Measurements from ENCODE around the gene SEC61A1.
A peak's percentile ranks its signal among the peaks of the same experiment; 100 is the strongest.

Gene SEC61A1

DNA sequence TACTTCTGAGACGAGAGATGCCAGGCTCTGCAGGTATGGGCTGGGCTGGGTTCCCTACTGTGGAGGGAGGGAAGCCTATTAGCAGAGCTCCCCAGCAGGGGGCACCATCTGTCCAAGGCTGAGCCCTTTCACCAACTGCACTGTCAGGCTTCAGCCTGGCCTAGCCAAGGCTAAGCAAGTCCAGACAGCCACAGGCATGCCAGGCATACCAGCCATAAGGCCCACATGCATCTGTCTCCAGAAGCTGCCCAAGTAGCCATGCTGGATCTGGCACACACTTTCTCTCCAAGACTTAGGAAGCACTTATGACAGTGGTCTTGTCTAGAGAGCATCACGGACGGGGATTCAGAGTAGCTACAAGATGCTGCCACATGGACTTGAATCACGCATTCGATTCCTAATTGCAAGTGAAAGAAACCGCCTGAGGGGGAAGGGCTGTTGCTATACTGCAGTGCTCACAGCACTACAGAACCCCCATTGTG lies 43.0 kb downstream of the SEC61A1 start:
- DNase-seq (ENCODE audit: low spot score) = peak; percentile 88
- POLR2A ChIA-PET (ENCODE audit: low non-redundant PET) = no interaction called here
- peak overlapping the region; percentile 68 for H3K27ac ChIP-seq

DNA sequence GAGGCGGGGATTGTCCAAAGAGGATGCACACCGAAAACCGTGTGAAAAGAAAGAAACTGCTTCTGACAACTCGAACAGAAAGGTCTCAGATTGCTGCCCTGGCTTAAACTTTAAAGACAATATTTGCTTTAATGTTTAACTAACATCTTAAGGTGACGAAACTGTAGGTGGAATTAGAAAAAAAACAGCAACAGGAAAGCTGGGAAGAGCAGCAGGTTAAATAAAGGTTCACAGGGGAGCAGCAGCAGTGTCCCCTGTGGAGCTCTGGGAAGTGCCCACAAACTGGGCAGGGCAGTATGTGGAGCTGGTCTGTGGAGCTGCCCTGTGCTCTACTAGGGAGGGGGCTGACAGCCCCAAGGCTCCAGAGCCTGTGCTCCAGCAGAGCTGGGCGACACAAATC lies 46.0 kb downstream of the SEC61A1 start:
- TF ChIP-seq, protein P1, sequence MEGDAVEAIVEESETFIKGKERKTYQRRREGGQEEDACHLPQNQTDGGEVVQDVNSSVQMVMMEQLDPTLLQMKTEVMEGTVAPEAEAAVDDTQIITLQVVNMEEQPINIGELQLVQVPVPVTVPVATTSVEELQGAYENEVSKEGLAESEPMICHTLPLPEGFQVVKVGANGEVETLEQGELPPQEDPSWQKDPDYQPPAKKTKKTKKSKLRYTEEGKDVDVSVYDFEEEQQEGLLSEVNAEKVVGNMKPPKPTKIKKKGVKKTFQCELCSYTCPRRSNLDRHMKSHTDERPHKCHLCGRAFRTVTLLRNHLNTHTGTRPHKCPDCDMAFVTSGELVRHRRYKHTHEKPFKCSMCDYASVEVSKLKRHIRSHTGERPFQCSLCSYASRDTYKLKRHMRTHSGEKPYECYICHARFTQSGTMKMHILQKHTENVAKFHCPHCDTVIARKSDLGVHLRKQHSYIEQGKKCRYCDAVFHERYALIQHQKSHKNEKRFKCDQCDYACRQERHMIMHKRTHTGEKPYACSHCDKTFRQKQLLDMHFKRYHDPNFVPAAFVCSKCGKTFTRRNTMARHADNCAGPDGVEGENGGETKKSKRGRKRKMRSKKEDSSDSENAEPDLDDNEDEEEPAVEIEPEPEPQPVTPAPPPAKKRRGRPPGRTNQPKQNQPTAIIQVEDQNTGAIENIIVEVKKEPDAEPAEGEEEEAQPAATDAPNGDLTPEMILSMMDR (conservative IDR thresholded peaks at IDR 0.05; ENCODE audit: low read depth) = no peak
- H3K27ac ChIP-seq = peak overlapping the region; percentile 11; the same call in 1 of the 2 replicates
- ChIA-PET POLR2A (ENCODE audit: low non-redundant PET) (interaction anchor here (1.0 kb wide), 1 partner anchor 27 kb away, joined by 6 read pairs; no protein-coding TSS in a partner anchor), CTCF (interaction anchor here (0.7 kb wide), 1 partner anchor 519 kb away, joined by 4 read pairs; no protein-coding TSS in a partner anchor)
- DNase-seq (ENCODE audit: low spot score) = no peak

More for the DNA sequence above, 43.0 kb downstream of the SEC61A1 start:
- TF ChIP-seq, protein P1 (conservative IDR thresholded peaks at IDR 0.05; ENCODE audit: low read depth) = peak; percentile 83
- CTCF ChIA-PET = interaction anchor here (0.5 to 1.4 kb wide), 15 partner anchors 8 to 559 kb away, joined by 3 to 10 read pairs (median 4); partner anchors contain the start of gene EEFSEC

DNA sequence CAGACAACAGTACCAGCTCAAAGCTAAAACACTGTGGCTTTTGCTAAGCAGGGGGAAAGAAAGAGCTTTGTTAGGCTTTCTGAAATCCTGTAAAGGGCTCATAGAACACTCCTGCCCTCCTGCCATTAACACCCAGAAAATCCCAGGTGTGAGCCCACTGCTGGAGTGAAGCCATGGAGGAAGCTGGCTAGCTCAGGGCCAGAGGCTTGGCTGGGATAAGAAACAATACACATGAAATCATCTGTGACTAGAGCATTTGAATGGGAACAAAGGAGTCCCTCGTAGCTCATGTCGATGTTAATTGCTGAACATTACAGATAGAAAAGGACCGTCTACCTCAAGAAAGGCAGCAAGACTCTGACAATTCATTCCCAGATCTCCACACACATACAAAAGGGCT lies 47.9 kb downstream of the SEC61A1 start:
- no peak overlapping the region for H3K27ac ChIP-seq
- CTCF ChIA-PET = no interaction called here
- TF ChIP-seq, protein P1 (conservative IDR thresholded peaks at IDR 0.05; ENCODE audit: low read depth) = no peak
- POLR2A ChIA-PET (ENCODE audit: low non-redundant PET) = no interaction called here
- no peak for DNase-seq (ENCODE audit: low spot score)

DNA sequence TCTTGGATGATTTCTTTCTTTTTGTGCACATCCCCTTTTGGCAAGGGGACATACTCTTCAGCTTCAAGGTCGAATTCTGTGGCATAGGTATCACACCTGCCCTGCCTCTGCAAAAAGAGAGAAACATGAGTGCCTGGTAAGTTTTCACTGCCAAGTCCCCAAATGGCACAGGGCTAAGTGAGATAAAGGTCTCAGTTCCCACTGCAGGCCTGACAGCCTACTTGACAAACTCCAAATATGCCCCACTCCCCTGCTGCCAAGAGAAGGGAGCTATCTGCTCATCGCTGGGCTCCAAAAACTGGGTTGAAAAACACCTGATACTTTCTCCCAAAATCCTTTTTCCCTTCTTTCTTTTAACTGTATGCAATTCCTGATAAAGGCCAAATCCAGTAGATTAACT lies 48.4 kb downstream of the SEC61A1 start:
- ChIA-PET CTCF (no interaction called here), POLR2A (ENCODE audit: low non-redundant PET) (no interaction called here)
- no peak for DNase-seq (ENCODE audit: low spot score)
- TF ChIP-seq, protein P1 (conservative IDR thresholded peaks at IDR 0.05; ENCODE audit: low read depth) = no peak
- H3K27ac ChIP-seq = no peak overlapping the region

DNA sequence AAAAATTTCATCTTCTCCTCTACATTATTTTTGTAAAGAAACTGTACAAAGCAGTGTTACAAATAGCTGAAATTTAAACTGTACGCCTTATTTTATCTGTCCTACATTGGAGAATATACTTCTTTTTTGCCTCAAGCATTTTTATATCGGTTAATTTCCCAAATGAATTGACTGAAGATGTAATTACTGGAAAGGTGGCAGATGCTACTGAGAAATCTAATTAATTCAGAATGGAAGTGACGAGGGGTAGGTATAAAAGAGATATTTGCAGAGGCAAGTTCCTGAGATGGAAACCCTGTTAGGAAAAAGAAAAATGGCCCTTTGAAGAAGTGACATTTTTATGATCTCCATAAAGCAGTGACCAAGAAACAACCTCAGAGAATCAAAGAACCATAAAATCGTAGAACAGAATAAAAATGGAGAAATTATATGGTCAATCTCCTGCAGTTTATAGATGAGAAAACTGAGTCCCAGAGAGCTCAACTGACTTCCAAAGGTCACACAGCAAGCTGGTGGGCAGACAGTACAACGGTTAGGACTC lies 51.0 kb downstream of the SEC61A1 start:
- CTCF ChIA-PET = interaction anchor here (0.5 kb wide), 1 partner anchor 602 kb away, joined by 3 read pairs; no protein-coding TSS in a partner anchor
- DNase-seq (ENCODE audit: low spot score) = no peak
- POLR2A ChIA-PET (ENCODE audit: low non-redundant PET) = interaction anchor here (1.1 kb wide), 1 partner anchor 21 kb away, joined by 4 read pairs; the partner anchor contains the start of gene RUVBL1
- H3K27ac ChIP-seq = no peak overlapping the region
- TF ChIP-seq, protein P1 (conservative IDR thresholded peaks at IDR 0.05; ENCODE audit: low read depth) = no peak

DNA sequence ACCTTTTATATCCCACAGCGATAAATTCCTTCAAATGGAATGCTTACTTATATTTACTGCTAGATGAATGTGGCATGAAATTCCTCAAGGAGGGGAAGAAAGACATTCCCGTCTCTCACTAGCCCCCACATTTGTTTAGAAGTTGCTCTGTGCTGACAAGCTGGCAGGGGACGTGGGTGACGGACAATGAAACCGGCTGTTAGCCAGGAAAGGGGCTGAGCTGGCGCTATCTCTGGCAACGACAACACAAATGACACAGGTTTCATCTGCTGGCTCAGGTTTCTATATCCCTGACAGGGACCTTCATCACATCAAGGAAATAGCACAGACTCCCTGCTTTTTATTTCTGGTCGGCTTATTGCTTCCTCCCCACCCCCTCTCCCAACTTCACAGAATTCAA lies 55.6 kb downstream of the SEC61A1 start:
- H3K27ac ChIP-seq = no peak overlapping the region
- ChIA-PET POLR2A (ENCODE audit: low non-redundant PET) (no interaction called here), CTCF (no interaction called here)
- DNase-seq (ENCODE audit: low spot score) = no peak
- TF ChIP-seq, protein P1 (conservative IDR thresholded peaks at IDR 0.05; ENCODE audit: low read depth) = no peak
